ENCODE measurements around the gene DRD2.

DNA sequence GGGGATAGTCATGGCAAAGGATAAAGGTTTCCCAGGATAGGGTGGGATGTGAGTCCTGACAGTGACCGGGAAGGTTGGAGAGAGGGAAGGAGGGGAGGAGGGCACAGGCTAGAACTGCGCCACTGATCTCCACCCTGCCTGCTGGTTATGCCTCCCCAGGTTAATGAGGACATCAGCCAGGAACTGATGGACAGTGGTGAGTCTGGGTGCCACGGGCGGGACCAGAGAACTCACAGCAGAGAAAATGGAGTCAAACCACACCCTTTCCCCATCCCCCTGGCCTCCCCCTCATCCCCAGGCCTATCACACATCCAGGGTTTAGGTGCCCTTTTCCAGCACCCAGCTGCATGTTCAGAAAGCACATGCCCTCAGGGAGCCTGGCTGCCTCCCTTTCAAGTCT lies 77.4 kb downstream of the DRD2 start:
- TF ChIP-seq TAF1 (IDR thresholded peaks at IDR 0.05; ENCODE audit: low read depth): no peak
- TF ChIP-seq EGR1 (IDR thresholded peaks at IDR 0.05): no peak
- no peak for TF ChIP-seq CEBPB (IDR thresholded peaks at IDR 0.05)
- no peak for TF ChIP-seq NFIC (IDR thresholded peaks at IDR 0.05)
- no peak for TF ChIP-seq FOXM1 (IDR thresholded peaks at IDR 0.05; ENCODE audit: borderline replicate concordance, low read depth)

Data from Ishikawa (cell line).